Kidney (tissue), 14 donors: Measurements from ENCODE around the gene NDUFV1. TPM values are rescaled to one million over a fixed set of nuclear protein-coding genes. Genes with fewer than 3 reads are reported as not detected.

ENCODE experiments used
- DNase-seq, 5 donors: peaks; one replicate each; pipeline ENCODE4 v3.0.0-alpha.2; 2013 to 2020
- FAIRE-seq: peaks from 2 replicates; lab custom pipeline; 2012; peaks lifted over from hg19 to GRCh38; lab: Jason Lieb, UNC
- H3K27ac ChIP-seq, 2 donors: one replicate each; pipeline ENCODE4 v1.7.0; 2013; ENCODE audit warnings: low read depth in 2 of 2, low read length in 2 of 2, inconsistent platforms in 1 of 2
- H3K27me3 ChIP-seq: one replicate; pipeline ENCODE4 v1.7.1; 2013; ENCODE audit warnings: low read length, inconsistent platforms; ENCODE audit not compliant: control insufficient read depth, insufficient read depth
- H3K36me3 ChIP-seq, 3 donors: one replicate each; pipeline versions ENCODE4 v1.7.0 to v1.7.1; 2013; ENCODE audit warnings: low read length in 3 of 3, control low read depth in 1 of 3, inconsistent platforms in 1 of 3; ENCODE audit not compliant: insufficient read depth in 3 of 3, control insufficient read depth in 2 of 3
- H3K4me1 ChIP-seq, 3 donors: one replicate each; pipeline versions ENCODE4 v1.7.0 to v1.7.1; 2013; ENCODE audit warnings: low read length in 3 of 3, inconsistent platforms in 1 of 3, low read depth in 1 of 3; ENCODE audit not compliant: control insufficient read depth in 2 of 3, insufficient read depth in 2 of 3
- H3K4me3 ChIP-seq, 3 donors: one replicate each; pipeline versions ENCODE4 v1.7.0 to v1.8.1; 2013; ENCODE audit warnings: low read length in 3 of 3, control low read depth in 1 of 3, inconsistent platforms in 1 of 3
- H3K9ac ChIP-seq, 3 donors: one replicate each; pipeline versions ENCODE4 v1.7.0 to v1.7.1; 2013; ENCODE audit warnings: low read length in 3 of 3, control low read depth in 1 of 3, inconsistent platforms in 1 of 3
- H3K9me3 ChIP-seq, 3 donors: one replicate each; pipeline versions ENCODE4 v1.7.0 to v1.7.1; 2013; ENCODE audit warnings: low read length in 3 of 3, control low read depth in 1 of 3, inconsistent platforms in 1 of 3; ENCODE audit not compliant: control insufficient read depth in 2 of 3, insufficient read depth in 1 of 3
- intact Hi-C: fragments of 100-400 bp; cut with DNase I; formaldehyde crosslinking; loops from one replicate; pipeline ENCODE4 v1.11.1; 2022
- polyA plus RNA-seq: library from polyadenylated mRNA; stranded (reverse); fragments of 350-450 nt; fragmentation: Illumina TruSeq; extraction: RNeasy Lipid Tissue Mini Kit (QIAGEN cat#74804); gene quantifications from one replicate; pipeline ENCODE4 v1.2.3, GENCODE V29; 2014; ENCODE audit warnings: low read depth, low replicate concordance; ENCODE audit not compliant: insufficient read depth
- total RNA-seq: library from RNA; stranded (reverse); fragmentation: NEBNext Ultra II Directional; extraction: Animal tissue kit (Norgen Biotek cat#: 25700); gene quantifications from one replicate; pipeline ENCODE4 v1.2.1, GENCODE V29; 2021
- TF ChIP-seq, protein P1 (sequence below): IDR thresholded peaks from 3 replicates; pipeline ENCODE4 v1.5.1; 2012; ENCODE audit warnings: mild to moderate bottlenecking, moderate library complexity, borderline replicate concordance; ENCODE audit not compliant: insufficient read depth; ENCODE audit errors: extremely low read depth
- donor health status: control.
- donor health status: control.
- donor health status: control.
- donor health status: control.
- donor health status: control.
- donor health status: DM: yes; HTN: yes; CAD: no.
- donor health status: Normal renal cell carcinoma (clear cell type).

NDUFV1 gene
- total and polyA plus RNA-seq, 2 donors from 2014 or later, result 191 to 395 TPM

GRCh38 chr11:67604815-67605214 lies 1.9 kb upstream of the NDUFV1 start:
- no peaks in the 10 kb centered on the region for H3K27me3 ChIP-seq
- peaks cover 0 to 11% (median 0%) of the 10 kb centered on the region in 3 donors for H3K4me1 ChIP-seq
- no peak overlapping the region for H3K27ac ChIP-seq
- intact Hi-C loops, result no loop called here
- H3K9me3 ChIP-seq, result no peaks in the 10 kb centered on the region
- no peak overlapping the region for H3K9ac ChIP-seq
- H3K36me3 ChIP-seq, result peaks cover 0 to 10% (median 7%) of the 10 kb centered on the region in 3 donors
- TF ChIP-seq, protein P1, sequence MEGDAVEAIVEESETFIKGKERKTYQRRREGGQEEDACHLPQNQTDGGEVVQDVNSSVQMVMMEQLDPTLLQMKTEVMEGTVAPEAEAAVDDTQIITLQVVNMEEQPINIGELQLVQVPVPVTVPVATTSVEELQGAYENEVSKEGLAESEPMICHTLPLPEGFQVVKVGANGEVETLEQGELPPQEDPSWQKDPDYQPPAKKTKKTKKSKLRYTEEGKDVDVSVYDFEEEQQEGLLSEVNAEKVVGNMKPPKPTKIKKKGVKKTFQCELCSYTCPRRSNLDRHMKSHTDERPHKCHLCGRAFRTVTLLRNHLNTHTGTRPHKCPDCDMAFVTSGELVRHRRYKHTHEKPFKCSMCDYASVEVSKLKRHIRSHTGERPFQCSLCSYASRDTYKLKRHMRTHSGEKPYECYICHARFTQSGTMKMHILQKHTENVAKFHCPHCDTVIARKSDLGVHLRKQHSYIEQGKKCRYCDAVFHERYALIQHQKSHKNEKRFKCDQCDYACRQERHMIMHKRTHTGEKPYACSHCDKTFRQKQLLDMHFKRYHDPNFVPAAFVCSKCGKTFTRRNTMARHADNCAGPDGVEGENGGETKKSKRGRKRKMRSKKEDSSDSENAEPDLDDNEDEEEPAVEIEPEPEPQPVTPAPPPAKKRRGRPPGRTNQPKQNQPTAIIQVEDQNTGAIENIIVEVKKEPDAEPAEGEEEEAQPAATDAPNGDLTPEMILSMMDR, result no peak
- H3K4me3 ChIP-seq, result no peak overlapping the region
- FAIRE-seq (no peak), DNase-seq (no peak)

DNA sequence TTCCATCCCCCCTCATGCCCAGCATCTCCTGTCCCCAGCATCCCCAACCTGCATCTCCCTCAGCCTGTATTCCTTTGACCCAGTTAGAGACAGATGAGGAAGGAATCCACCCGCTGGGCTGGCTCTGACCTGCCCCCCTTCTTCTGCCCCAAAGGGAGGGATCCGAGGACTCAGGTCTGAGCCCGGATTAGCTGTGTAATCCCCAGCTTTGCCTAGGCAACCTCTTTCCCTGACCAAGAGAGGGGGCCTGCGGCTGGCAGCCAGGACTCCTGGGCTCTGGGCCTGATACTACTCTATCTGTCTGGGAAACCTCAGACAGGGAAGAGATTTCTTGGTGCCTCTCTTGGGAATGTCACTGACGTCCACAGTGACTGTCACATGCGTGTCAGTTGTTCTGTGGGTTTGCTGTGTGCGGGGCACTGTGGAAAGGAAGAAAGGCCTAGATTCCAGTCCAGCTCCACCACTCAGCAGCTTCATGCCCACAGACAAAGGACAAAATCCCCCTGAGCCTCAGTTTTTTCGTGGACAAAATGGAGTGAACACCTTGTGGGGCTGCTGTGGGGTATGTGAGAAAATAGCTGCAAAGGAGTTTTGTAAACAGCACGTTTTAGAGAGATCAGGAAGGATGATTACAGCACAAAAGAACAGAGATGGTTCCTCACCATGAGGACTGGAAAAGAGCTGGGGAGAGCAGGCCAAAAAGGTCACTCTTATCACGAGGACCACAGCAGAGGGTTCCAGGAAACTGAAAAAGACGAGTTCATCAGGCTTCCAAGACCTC lies 1.3 kb upstream of the NDUFV1 start:
- peaks cover 0 to 11% (median 0%) of the 10 kb centered on the region in 3 donors for H3K4me1 ChIP-seq
- FAIRE-seq, result no peak
- DNase-seq, result no peak
- intact Hi-C loops, result no loop called here
- H3K4me3 ChIP-seq, result no peak overlapping the region
- TF ChIP-seq, protein P1, result no peak
- peak overlapping the region in 1 of 3 donors; percentile 96 for H3K9ac ChIP-seq
- H3K36me3 ChIP-seq, result peaks cover 0 to 13% (median 12%) of the 10 kb centered on the region in 3 donors
- H3K27ac ChIP-seq, result no peak overlapping the region
- H3K9me3 ChIP-seq, result no peaks in the 10 kb centered on the region
- no peaks in the 10 kb centered on the region for H3K27me3 ChIP-seq

- no peaks in the 10 kb centered on the region for H3K27me3 ChIP-seq
- FAIRE-seq, result no peak
- peaks cover 0 to 17% (median 16%) of the 10 kb centered on the region in 3 donors for H3K36me3 ChIP-seq
- peak in 1 of 5 donors; percentile 76 for DNase-seq
- peaks cover 0 to 11% (median 0%) of the 10 kb centered on the region in 3 donors for H3K4me1 ChIP-seq
- intact Hi-C loops, result no loop called here
- peak overlapping the region; percentile 53 to 89 for H3K27ac ChIP-seq
- peak overlapping the region in 2 of 3 donors; percentile 63 to 96 for H3K9ac ChIP-seq
- no peaks in the 10 kb centered on the region for H3K9me3 ChIP-seq
- H3K4me3 ChIP-seq, result peak overlapping the region; percentile 82 to 95 (median 87)
- TF ChIP-seq, protein P1, result no peak
Observed at GRCh38 chr11:67606093-67606491, 644 bp upstream of the NDUFV1 start.
